Thymus (tissue), 11 donors: ENCODE measurements around the gene TRIO. TPM values are rescaled to one million over a fixed set of nuclear protein-coding genes. Genes with fewer than 3 reads are reported as not detected.

Experiments
- DNase-seq, 9 donors: peaks; one replicate each; pipeline ENCODE4 v3.0.0-alpha.2; 2013; ENCODE audit warnings: low spot score in 9 of 9, low read depth in 6 of 9, missing footprints in 1 of 9
- H3K27ac ChIP-seq, 2 donors: one replicate each; pipeline ENCODE4 v1.5.1; 2013; ENCODE audit warnings: control low read depth in 1 of 2, low read depth in 1 of 2, low read length in 1 of 2, mild to moderate bottlenecking in 1 of 2, moderate library complexity in 1 of 2
- H3K27me3 ChIP-seq, 2 donors: one replicate each; pipeline ENCODE4 v1.5.1; 2013; ENCODE audit warnings: low read length in 1 of 2; ENCODE audit not compliant: control insufficient read depth in 2 of 2, insufficient read depth in 1 of 2
- H3K36me3 ChIP-seq, 2 donors: one replicate each; pipeline ENCODE4 v1.5.1; 2013; ENCODE audit warnings: low read length in 1 of 2, mild to moderate bottlenecking in 1 of 2, moderate library complexity in 1 of 2; ENCODE audit not compliant: control insufficient read depth in 2 of 2, insufficient read depth in 2 of 2
- H3K4me1 ChIP-seq, 2 donors: one replicate each; pipeline ENCODE4 v1.5.1; 2013; ENCODE audit warnings: low read length in 2 of 2; ENCODE audit not compliant: control insufficient read depth in 2 of 2, insufficient read depth in 2 of 2
- H3K4me3 ChIP-seq, 2 donors: one replicate each; pipeline ENCODE4 v1.5.1; 2013; ENCODE audit warnings: low read length in 2 of 2, control low read depth in 1 of 2, mild to moderate bottlenecking in 1 of 2
- H3K9me3 ChIP-seq, 2 donors: one replicate each; pipeline ENCODE4 v1.5.1; 2013; ENCODE audit warnings: low read length in 1 of 2, mild to moderate bottlenecking in 1 of 2; ENCODE audit not compliant: control insufficient read depth in 2 of 2, insufficient read depth in 1 of 2
- WGBS: extraction: QIAGEN DNeasy Blood & Tissue Kit; methylation state at CpG from one replicate; pipeline ENCODE4 v1.1.7; 2013; 5-methylcytosine and 5-hydroxymethylcytosine counted together
- polyA plus RNA-seq: library from polyadenylated mRNA; stranded (reverse); fragments of 200-250 nt; gene quantifications from one replicate; pipeline ENCODE4 v1.2.3, GENCODE V29; 2013
- total RNA-seq: library from RNA; stranded (reverse); fragments of 120-200 nt; gene quantifications from one replicate; pipeline ENCODE4 v1.2.4, GENCODE V29; 2013
- donor health status: healthy.

TRIO gene
- total and polyA plus RNA-seq, 2 donors = 26.9 to 52.1 TPM

DNA sequence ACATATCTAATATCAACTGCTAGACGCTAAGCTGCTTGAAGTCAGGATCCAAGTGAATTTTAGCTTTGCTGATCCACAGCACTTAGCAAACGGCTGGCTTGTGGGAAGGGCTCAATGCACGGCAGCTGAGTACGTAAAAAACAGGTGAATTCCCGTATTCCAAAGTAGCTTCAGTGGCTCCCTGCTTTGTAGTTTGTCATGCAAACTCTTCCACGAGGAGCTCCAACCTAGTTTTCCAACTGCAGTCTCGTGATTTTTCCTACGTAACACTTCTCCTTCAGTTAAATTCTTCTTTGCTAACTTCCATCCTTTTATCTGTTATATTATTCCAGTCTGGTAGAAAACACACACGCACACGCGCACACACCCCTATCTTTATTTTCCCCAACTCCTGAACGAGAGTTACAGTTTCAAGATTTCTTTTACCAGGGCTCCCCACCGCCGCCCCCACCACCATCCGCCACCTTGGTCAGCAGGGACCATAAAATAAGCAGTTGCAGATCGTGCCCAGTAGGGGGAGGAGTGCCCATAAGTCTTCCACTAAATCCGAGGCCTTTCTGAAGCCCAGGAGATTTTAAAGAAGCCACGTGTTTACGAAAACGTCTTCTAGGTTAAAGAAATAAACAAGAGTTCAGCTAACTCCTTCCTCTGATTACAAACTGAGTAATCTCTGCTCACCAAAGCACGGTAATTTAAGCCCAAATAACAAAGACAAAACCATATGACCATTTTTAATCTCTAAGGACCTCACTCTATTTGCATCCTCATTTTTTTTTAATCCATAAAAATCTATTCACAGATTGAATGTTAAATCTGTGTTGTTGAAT lies 34.8 kb upstream of the TRIO start:
- no peak overlapping the region for H3K4me3 ChIP-seq

DNA sequence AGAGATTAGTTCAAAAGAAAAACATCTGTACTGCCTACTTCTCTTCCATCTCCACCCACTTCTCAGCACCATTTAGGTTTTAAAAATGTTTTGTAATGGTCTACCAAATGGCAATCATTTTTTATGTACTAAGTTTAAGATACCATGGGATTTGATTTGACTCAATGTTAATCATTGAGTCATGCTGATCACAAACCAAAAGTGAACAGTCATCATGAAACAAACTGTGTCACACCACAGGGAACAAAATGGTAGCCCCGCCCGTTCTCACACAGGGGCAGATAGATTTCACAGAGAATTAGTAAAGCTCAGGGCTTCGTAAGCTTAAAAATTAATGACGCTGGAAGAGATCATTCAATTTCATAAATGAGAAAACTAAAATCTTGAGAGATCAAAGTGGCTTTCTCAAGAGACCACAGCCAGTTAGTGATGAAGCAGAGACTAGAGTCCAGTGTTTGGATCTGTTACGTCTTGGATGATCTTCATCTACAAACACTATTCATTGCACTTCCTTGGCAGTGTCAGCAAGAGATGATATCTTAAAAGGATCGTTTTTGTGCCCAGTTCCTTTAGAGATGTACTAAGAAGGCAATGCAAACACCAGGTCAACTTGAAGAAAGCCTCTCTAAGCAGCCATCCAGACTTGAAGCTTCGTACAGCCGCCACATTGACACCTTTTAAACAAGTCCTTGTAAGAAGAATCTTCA lies 33.9 kb upstream of the TRIO start:
- Histone ChIP-seq H3K27me3 (no peaks in the 10 kb centered on the region), H3K36me3 (no peaks in the 10 kb centered on the region), H3K27ac (no peak overlapping the region), H3K4me3 (no peak overlapping the region), H3K9me3 (no peaks in the 10 kb centered on the region), H3K4me1 (peaks cover 0 to 2% of the 10 kb centered on the region in 2 donors)
- 94% methylated on average over 8 of the region's 8 CpGs for WGBS
- no peak for DNase-seq

More for the DNA sequence above, 34.8 kb upstream of the TRIO start:
- DNase-seq = peak; percentile 30 to 83 (median 55)
- no peak overlapping the region for H3K27ac ChIP-seq
- WGBS = 29% methylated on average over 21 of the region's 21 CpGs
- H3K27me3 ChIP-seq = no peaks in the 10 kb centered on the region
- H3K9me3 ChIP-seq = no peaks in the 10 kb centered on the region
- H3K4me1 ChIP-seq = peaks cover 0 to 2% of the 10 kb centered on the region in 2 donors
- no peaks in the 10 kb centered on the region for H3K36me3 ChIP-seq

DNA sequence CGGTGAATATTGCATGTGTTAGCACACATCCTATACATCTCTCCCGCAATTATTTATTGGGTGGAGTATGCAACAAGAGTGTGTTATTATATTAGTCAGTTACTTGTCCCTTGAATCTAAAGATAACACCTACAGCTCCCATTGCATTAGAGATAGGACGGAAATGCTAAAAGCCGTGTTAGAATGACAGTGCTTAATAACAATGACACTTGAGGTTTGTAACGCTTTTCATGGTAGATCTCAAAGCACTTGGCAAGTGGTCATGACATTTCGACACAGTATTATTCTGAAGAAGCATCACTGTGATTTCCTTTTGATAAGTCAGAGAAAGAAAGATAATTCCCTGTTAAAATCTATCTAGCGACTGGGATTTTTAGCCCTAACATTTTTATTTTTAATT lies 33.4 kb upstream of the TRIO start:
- Histone ChIP-seq H3K36me3 (no peaks in the 10 kb centered on the region), H3K9me3 (no peaks in the 10 kb centered on the region), H3K4me1 (peaks cover 0 to 2% of the 10 kb centered on the region in 2 donors), H3K27ac (no peak overlapping the region), H3K4me3 (no peak overlapping the region), H3K27me3 (no peaks in the 10 kb centered on the region)
- 97% methylated on average over 7 of the region's 7 CpGs for WGBS
- no peak for DNase-seq

DNA sequence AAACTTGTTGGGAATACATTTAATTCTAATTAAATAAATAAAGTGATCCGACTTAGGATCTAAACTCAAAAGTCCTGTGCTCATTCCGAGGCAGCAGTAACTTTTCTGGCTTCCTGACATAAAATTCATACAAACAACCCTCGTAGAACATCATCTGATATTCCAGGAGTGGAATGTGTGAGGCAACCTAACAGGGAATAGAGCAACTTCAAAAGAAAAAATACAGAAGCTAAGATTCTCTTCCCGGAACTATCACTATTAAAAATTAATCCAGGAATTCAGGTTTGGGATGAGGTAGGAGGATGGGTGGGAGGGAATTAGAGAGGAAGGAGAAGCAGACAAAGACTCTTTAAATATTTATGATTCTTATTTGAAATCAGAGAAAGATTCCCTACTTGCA lies 32.9 kb upstream of the TRIO start:
- Histone ChIP-seq H3K4me1 (peaks cover 0 to 2% of the 10 kb centered on the region in 2 donors), H3K9me3 (no peaks in the 10 kb centered on the region), H3K27ac (no peak overlapping the region), H3K27me3 (no peaks in the 10 kb centered on the region), H3K36me3 (no peaks in the 10 kb centered on the region), H3K4me3 (no peak overlapping the region)
- 94% methylated on average over 4 of the region's 4 CpGs for WGBS
- DNase-seq = no peak

DNA sequence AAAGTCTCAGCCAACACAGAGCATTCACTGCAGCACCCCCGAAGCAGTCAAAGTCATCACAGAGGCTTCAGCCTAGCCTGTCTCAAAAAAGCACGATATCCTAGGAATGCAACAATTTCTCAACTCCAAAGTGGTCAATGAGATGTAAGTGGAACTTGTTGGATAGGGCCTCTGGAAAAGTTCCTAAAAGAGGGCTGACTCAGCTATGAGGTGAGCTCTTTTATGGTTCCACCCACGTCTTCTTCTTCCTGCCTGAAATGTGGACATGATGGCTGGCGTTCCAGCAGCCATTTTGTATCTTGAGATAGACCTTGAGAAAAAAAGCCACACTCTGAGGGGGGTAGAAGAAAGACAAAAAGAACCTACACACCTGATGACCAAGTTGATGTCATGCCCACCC lies 32.5 kb upstream of the TRIO start:
- no peaks in the 10 kb centered on the region for H3K36me3 ChIP-seq
- H3K9me3 ChIP-seq = no peaks in the 10 kb centered on the region
- H3K4me3 ChIP-seq = no peak overlapping the region
- no peaks in the 10 kb centered on the region for H3K27me3 ChIP-seq
- WGBS = 85% methylated on average over 4 of the region's 4 CpGs
- H3K27ac ChIP-seq = no peak overlapping the region
- H3K4me1 ChIP-seq = peaks cover 0 to 2% of the 10 kb centered on the region in 2 donors
- no peak for DNase-seq

DNA sequence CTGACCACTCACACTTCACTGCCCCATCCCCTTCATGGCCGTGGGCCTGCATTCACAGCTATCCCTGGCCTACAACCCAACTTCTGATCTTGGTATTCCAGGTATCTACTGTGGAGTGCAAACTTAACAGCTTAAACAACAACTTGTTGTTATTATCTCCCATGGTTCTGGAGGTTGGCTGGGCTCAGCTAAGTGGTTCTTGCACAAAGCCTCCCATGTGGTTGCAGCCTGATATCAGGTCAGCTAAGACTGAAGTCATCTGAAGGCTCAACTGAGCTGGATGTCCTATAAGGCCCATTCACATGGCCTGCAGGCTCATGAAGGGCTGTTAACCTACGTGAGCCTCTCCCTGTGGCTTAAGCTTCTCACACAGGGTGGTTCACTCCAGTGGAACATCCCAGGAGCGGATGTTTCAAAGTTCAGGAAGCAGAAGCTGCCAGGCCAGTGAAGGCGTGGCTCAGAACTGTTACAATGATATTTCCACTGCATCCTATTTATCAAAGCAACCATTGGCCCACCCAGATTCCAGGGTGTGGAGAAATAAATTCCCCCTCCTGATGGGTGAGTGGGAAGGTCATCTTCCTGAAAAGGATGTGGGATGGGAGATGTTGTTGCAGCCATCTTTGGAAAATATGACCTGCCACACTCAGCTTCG lies 30.0 kb upstream of the TRIO start:
- no peak overlapping the region for H3K27ac ChIP-seq
- H3K9me3 ChIP-seq = no peaks in the 10 kb centered on the region
- 84% methylated on average over 5 of the region's 5 CpGs for WGBS
- H3K27me3 ChIP-seq = no peaks in the 10 kb centered on the region
- H3K4me1 ChIP-seq = peaks cover 0 to 2% of the 10 kb centered on the region in 2 donors
- no peak overlapping the region for H3K4me3 ChIP-seq
- DNase-seq = no peak
- H3K36me3 ChIP-seq = no peaks in the 10 kb centered on the region

DNA sequence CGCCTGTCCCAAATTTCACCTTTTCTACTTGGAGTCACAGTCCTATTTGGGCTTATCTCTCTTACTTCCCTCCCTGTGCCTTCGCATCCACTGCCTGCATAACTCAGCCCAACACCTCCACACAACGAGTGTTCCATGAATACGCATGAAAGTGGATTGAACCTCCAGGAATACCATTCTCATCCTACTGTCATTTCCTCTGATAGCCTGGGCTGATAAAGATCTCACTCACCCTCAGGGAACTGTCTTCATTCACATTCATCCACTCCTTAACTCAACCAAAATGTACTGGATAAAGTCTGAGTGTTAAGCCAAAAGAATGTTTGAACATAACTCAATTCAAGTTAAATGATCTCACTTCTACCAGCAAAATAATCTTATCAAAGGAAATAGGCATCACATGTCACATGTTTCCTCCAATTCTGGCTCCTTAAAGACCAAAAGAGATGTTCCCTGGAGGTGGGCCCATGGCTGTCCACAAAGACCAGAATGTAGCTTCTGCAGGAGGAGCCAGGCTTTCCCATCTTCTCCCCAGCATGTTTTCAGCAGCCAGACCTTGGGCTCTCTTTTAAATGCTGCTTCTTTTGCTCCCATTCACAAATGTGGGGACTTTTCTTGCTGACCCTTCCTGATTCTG lies 28.4 kb upstream of the TRIO start:
- no peaks in the 10 kb centered on the region for H3K4me1 ChIP-seq
- H3K27ac ChIP-seq = no peak overlapping the region
- H3K9me3 ChIP-seq = no peaks in the 10 kb centered on the region
- WGBS = 95% methylated on average over 4 of the region's 4 CpGs
- no peaks in the 10 kb centered on the region for H3K36me3 ChIP-seq
- H3K4me3 ChIP-seq = no peak overlapping the region
- no peak for DNase-seq
- H3K27me3 ChIP-seq = no peaks in the 10 kb centered on the region

DNA sequence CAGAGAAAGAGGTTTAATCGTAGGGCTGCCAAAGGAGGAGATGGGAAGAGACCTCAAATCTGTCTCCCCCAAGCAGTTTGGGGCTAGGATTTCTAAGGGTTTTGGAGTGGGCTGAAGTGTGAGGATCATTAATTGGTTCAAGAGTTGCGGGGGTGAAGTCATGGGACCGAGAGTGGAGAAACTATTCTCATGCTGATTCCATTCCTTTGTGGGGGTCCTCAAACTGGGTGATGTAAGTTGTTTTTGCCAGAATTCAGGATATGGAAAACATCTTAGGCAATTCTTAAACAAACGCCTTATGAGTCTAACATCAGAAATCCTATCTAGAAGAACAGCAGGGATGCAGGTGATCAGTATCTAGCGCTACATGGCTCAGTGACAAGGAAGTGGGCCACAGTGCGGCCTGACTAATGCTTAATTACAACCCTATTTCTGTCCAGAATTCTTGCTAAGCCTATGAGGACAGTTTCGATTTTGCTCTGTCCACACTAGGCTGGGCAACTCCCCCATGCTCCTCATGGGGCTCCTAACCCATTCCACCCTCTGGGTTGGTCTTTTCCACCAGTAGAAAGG lies 27.7 kb upstream of the TRIO start:
- no peaks in the 10 kb centered on the region for H3K9me3 ChIP-seq
- no peaks in the 10 kb centered on the region for H3K27me3 ChIP-seq
- H3K4me3 ChIP-seq = no peak overlapping the region
- no peaks in the 10 kb centered on the region for H3K36me3 ChIP-seq
- no peak overlapping the region for H3K27ac ChIP-seq
- 98% methylated on average over 7 of the region's 7 CpGs for WGBS
- no peaks in the 10 kb centered on the region for H3K4me1 ChIP-seq
- no peak for DNase-seq
